Measurements from ENCODE around the gene VIP. TPM values are rescaled to one million over a fixed set of nuclear protein-coding genes. Genes with fewer than 3 reads are reported as not detected.
"Not testable (repeated sequence)": the region's sequence is repeated elsewhere in the genome, so short reads cannot be mapped to it uniquely, and the experiment has no call there.

Gene VIP
- total RNA-seq (2014; rRNA removed; shearing (Covaris generic)) = not detected in 2 replicates

DNA sequence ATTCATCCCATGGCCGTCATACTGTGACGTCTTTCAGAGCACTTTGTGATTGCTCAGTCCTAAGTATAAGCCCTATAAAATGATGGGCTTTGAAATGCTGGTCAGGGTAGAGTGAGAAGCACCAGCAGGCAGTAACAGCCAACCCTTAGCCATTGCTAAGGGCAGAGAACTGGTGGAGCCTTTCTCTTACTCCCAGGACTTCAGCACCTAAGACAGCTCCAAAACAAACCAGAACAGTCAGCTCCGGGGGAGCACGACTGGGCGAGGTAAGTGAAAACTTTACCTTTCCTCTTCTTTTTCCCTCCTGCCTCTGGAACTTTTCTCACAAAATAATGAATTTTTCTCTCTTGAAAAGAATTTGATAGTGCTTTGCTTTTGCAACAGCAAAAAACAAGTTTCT, at the start of gene VIP:
Gene VIP, plus strand, starts transcription at position 104 of the 400 bp plus-strand sequence. CDS start 1,381 bp downstream, outside the sequence.
- no peak for DNase-seq (ENCODE audit: low read depth)

DNA sequence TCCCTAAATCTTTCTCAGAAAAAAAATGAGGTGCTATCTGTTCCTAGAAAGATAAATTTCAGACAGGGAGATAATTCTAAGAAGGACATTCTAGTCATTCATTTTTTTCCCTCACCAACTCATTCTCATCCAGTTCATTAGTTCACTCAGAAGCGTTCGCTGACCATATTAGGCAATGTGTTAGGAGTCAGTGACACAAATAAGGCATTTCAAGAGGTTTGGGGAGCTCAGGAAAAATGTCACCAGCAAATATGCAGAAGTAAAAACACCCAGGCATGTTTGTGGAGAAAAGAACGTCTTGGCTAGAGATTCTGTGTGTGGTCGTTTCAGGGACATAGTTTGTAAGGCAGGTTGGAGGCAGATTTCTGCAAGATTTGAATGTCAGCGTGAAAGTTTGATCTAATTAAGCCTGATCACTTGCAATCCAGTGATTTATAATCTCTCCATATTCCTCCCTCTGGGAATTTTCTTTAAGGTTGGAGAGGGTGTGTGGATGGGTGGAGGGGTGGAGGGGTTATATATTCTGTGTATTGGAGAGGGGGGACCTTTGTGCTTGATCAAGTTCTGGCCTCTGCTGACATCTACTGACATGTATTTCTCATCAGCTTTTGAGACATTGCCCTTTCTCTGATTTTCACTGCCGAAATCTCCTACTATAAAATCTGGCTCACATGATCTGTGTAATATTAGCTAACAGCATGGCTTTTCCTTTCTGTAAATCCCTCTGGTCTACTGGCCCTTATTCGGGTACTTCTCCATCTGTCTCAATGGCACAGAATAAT, 49.3 kb upstream of the VIP start:
- DNase-seq (ENCODE audit: low read depth) = no peak

- no peak for DNase-seq (ENCODE audit: low read depth)
Measured at GRCh38 chr6:152701863-152702401, 48.7 kb upstream of the VIP start.

DNA sequence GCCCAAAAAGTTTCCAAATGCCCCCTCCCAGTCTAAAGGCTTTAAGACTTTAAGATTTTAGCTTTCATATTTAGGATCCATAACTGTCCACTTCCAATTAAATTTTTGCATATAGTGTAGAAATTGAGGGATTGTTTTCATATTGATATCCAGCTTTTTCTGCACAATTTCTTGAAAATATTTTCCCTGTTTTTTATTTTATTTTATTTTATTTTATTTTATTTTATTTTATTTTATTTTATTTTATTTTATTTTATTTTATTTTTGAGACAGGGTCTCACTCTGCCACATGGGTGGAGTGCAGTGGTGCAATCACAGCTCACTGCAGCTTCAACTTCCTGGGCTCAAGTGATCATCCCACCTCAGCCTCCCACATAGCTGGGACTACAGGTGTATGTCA, 46.8 kb upstream of the VIP start:
- not testable (repeated sequence) for DNase-seq (ENCODE audit: low read depth)

DNA sequence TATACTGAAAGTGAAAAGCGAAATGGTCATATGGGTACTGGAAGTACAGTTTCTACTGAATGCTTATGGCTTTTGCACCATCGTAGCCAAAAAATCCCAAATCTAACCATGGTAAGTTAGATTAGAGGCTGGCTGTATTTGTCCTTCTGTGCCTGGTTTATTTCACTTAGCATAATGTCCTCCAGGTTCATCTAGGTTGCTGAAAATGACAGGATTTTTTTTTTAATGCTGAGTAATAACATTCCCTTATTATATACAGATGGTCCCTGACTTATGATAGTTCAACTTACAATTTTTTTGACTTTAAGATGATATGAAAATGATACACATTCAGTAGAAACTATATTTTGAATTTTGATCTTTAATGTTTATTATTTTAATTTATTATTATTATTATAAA, 45.3 kb upstream of the VIP start:
- no peak for DNase-seq (ENCODE audit: low read depth)

DNA sequence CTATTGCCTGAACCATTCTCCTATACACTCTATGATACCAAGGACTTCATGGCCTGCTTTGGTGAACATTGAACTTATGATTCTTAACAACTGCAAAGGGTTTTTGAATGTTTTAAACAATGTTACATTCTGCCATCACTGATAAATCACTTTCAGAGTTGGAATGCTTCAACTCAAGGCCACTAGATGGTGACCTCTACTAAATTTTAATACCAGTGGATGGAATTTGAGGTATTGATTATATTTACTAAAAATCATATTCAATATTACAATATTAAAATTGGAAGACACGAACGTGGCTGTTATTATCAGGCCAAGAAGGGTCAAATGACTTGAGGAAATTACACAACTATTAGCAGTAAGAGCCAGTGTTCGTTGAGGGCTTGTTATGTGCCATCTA, 34.3 kb upstream of the VIP start:
- DNase-seq (ENCODE audit: low read depth) = no peak

GRCh38 chr6:152720974-152721373, 29.6 kb upstream of the VIP start:
- no peak for DNase-seq (ENCODE audit: low read depth)

DNA sequence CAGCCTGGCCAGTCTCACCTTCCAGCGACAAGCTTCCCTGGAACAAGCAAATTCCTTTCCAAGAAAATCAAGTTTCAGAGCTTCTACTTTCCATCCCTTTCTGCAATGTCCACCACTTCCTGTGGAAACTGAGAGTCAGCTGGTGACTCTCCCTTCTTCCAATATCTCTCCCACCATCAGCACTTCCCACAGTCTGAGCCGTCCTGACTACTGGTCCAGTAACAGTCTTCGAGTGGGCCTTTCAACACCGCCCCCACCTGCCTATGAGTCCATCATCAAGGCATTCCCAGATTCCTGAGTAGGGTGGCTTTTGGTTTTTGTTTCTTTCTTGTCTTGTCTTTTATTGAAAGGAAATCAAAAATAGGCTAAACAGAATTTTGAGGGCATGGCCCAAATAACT, 28.6 kb upstream of the VIP start:
- DNase-seq (ENCODE audit: low read depth) = no peak

GRCh38 chr6:152723398-152723797, 27.2 kb upstream of the VIP start:
- DNase-seq (ENCODE audit: low read depth) = no peak

- no peak for DNase-seq (ENCODE audit: low read depth)
Measured at GRCh38 chr6:152726313-152726712, 24.3 kb upstream of the VIP start.

GRCh38 chr6:152727507-152727906, 23.1 kb upstream of the VIP start:
- no peak for DNase-seq (ENCODE audit: low read depth)

GRCh38 chr6:152734630-152735029, 16.0 kb upstream of the VIP start:
- no peak for DNase-seq (ENCODE audit: low read depth)

DNA sequence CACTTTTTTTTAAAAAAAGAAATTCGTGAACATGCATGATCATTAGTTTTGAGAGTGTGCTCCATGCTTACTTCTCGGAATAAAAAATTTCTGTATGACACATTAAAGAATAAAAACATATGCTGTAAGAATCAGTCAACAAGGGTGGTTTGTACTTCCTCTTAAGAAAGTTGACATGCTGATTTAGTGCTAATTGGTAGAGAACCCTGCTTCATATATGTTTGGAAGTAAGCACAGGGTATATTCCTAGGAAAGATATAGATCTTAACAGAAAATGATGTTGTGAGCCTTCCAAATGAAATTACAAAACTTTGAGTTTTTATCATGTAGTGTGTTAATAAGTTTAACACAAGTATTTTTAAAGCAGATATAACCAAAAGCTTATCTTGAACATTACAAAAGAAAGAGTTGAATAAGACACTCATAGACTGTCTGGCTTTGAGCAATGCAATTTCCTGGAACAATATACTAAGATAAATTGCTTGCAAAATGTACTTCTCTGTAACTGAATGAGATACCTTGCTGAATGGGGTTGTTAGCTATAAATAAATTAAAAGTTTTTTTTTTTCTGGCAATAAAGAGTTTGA, 13.8 kb upstream of the VIP start:
- DNase-seq (ENCODE audit: low read depth) = no peak

DNA sequence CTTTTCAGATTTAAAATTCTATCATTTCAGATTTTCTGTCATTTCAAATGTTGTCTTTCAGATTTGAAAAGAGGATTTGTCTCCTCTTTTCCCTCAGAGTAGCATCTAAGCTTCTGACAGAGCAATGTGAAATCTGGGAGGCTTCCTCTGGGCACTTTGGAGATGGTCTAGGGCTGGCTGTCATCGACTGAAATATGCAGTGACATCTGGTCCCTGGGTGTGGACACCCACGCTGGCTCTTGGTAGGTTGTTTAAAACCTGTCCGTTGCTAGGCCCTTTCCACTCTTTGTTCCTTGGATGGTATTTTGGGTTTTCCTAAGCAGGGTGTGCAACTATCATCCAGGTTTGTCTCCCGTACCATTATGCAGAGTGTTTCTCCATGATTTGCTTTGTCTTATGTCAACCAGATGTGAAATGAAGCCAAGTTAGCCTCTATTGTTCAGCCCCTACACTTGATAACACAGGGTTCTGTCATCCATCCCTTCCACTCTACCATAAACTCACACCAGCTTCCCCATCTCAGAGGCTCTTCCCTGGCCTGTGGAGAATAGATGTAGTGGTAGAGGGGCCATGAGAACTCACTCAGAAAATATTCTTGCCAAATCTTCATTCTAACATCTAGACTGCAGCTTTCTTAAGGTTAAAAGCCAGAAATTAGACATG, 5.0 kb upstream of the VIP start:
- DNase-seq (ENCODE audit: low read depth) = no peak

DNA sequence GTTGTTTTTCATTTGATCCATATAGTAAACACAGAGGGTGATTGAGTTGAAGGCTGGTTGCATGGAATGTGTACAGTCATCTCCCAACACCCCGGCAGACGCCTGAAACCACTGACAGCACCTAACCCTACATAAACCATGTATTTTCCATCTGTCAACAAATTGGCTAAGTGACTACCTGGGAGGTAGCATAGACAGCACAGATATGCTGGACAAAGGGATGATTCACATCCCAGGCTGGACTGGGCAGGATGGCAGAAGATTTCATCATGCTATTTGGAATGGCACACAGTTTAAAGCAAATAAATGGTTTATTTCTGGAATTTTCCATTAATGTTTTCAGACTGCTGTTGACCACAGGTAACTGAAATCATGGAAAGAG, 4.4 kb upstream of the VIP start:
- DNase-seq (ENCODE audit: low read depth) = peak; percentile 56

GRCh38 chr6:152748843-152749242, 1.8 kb upstream of the VIP start:
- no peak for DNase-seq (ENCODE audit: low read depth)

DNA sequence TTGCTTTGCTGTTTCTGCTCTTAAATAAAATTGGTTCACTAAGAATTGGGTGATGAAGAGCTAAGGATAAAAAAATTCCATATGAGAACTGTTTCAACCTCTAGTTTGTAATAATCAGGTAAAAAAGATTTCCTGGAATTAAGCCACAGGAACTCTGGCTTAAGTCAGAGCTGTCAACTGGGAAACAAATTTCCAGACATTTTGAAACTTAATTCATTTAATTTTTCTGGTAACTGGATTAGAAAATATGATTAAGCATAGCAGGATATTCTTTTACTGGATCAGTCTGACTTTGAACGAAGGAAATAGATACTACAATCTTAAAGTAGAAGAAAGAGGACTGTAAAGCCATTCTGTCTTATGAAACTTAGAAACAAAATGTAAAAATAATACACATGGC, 1.3 kb upstream of the VIP start:
- DNase-seq (ENCODE audit: low read depth) = no peak

DNA sequence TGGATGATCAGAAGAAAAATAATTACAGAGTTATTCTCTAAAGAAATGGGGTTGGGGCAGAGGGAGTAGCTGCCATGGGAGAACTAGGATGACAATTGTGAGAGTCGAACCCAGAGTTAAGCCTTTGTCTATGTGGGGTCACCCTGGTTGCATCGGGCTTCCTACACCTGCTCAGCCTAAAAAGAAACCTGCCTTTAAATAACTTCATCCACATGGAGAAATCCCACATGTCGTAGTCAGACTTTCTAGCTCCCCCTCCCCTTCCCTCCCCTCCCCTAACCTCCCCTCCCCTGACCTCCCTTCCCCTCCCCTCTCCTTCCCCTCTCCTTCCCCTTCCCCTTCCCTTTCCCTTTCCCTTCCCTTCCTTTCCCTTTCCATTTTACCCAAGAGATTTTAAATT, 14.7 kb downstream of the VIP start:
- no peak for DNase-seq (ENCODE audit: low read depth)

DNA sequence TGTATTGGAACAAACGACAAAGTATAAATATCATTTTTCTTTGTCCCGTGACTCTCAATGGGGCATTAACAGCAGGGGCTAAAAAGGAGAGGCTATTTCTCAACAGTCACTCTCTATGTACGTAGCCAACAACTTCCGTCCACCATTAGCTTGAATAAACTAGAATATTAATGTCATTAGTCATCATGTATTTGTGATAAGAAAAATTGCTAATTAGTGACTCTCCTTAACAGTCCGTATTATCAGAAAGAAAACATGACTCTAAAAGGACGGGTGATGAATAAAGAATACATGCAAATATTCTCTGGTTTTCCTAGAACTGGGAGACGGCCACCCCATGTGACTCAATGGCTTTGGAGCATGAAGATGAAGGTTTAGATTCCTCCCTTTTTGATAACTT, 18.6 kb downstream of the VIP start:
- DNase-seq (ENCODE audit: low read depth) = no peak

DNA sequence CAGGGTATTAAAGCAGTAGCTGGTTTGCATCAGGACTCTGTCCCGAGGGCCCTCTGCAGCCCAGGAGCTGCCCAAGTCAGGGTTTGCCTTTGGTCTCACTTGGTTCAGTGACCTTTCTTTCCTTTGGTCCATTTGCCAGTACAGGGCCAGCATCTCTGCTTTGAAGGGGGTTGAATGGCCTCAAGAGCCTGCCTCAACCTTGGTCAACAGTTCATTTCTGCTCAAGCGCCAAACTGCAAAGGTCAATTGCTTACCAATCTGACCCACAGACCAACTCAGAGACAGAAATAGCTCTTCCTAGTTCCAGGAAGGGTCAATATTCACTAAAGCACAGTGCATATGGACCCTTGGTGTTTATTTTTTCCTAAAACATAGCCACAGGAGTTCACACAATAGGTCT, 19.4 kb downstream of the VIP start:
- no peak for DNase-seq (ENCODE audit: low read depth)

- DNase-seq (ENCODE audit: low read depth) = no peak
Measured at GRCh38 chr6:152771061-152771687, 20.6 kb downstream of the VIP start.

GRCh38 chr6:152775428-152775827, 24.8 kb downstream of the VIP start:
- no peak for DNase-seq (ENCODE audit: low read depth)
